ENCODE data around the gene ZC3H7B.

ZC3H7B gene

GRCh38 chr22:41332217-41332939 is 31.1 kb downstream of the ZC3H7B start:
- DNase-seq (ENCODE audit: low read depth), result no peak

GRCh38 chr22:41333806-41334205 is 32.5 kb downstream of the ZC3H7B start:
- DNase-seq (ENCODE audit: low read depth), result no peak

GRCh38 chr22:41334215-41334614 is 32.9 kb downstream of the ZC3H7B start:
- DNase-seq (ENCODE audit: low read depth), result no peak

- DNase-seq (ENCODE audit: low read depth), result no peak
These were observed 33.8 kb downstream of the ZC3H7B start for GRCh38 chr22:41334951-41335635.

- DNase-seq (ENCODE audit: low read depth), result no peak
These were observed 37.4 kb downstream of the ZC3H7B start for GRCh38 chr22:41338614-41339212.

- no peak for DNase-seq (ENCODE audit: low read depth)
These were observed 38.5 kb downstream of the ZC3H7B start for GRCh38 chr22:41339823-41340222.

DNA sequence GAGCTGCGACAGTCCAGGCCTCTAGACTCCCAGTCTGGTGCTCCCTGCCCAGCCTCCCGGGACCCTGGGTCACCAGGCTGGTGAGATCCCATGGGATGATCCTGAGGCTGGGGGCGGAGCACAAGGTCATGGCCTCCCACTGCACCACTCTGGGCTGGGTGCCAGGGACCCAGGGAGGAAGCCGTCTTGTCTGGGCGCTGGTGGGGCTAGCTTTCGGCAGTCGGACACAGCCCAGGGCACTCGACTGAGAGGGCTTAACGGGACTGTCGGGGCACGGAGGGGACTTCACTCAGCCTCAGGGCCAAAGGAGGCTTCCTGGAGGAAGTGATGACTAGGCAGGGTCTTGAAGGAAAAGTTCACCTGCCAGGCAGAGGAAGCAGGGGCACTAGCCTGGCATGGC is 39.0 kb downstream of the ZC3H7B start:
- DNase-seq (ENCODE audit: low read depth), result no peak

DNA sequence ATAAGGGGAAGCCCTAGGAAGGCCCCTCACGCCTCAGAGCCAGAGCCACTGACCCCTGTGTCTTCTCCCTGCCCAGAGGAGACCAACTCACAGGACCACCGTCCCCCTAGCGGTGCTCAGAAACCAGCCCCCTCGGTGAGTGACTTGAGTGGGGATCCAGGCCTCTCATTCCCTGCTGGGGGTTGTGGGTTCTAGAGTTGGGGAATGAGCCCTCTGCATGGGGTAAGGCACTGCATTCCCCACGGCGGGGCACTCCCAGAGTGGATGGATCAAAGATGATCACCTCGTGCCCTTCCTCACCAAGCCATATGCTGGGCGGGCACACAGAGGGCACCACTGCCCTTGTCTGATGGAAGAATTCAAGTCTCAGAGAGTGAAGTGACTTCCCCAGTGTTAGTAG is 39.7 kb downstream of the ZC3H7B start:
- DNase-seq (ENCODE audit: low read depth), result no peak

GRCh38 chr22:41341990-41342389 is 40.7 kb downstream of the ZC3H7B start:
- DNase-seq (ENCODE audit: low read depth), result no peak

DNA sequence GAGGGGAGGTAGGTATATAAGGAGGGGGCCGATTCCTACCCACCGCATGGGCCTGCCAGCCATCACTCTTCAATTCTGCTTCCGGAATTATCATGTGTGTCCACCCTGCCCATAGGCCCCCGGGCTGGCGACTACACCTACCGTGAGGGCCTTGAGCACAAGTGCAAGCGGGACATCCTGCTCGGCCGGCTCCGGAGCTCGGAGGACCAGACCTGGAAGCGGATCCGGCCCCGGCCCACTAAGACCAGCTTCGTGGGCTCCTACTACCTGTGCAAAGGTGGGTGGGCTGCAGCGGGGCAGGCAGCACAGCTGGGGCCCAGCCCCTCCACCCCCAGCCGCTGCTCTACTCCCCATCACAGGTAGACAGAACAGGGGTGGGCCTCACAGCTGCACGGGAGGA is 42.0 kb downstream of the ZC3H7B start:
- DNase-seq (ENCODE audit: low read depth), result no peak

DNA sequence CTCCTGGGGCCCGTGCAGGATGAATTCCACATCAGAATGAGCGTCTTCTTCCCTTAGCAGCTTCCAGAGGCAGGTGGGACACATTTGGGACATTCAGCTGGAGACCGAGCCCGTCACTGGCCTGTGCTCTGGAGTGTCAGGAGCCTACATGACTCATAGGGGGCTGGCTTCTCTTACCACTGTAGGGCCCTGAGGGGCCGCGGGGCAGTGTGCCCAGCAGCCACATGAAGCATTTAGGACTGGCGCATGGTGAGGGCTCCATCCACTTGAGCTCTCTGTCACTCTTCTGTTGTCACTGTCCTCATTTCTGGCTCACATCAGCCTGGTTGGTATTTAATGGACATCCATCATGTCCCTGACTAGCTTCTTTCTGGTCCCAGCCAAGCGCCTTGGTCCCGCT is 42.4 kb downstream of the ZC3H7B start:
- DNase-seq (ENCODE audit: low read depth), result no peak

DNA sequence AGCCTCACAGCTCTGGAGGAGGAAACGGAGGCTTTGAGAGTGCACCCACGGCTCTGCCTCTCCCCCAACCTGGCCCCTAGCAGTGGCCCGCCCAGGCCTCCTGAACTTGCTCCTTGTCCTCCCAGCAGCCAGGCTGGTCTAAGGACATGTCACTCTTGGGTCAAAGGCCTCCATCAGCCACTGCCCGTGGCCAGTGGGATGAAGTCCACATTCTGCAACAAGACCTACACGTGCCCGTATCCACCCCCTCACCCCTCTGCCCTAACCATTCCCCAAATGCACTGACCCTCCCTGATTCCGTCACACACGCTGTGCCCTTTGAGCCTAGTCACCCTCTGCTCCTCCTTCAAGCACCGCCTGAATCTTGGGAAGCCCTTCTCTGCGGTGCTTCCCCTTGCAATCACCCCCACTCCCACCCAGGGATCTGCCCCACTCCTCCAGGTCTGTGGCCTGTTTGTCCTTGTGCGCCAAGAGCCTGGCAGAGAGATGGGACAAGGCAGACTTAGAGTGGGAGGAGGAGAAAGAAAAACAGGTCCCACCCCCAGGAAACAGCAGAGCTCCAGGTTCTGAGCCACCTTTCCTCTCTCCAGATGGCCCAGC is 43.0 kb downstream of the ZC3H7B start:
- no peak for DNase-seq (ENCODE audit: low read depth)

GRCh38 chr22:41345807-41346335 is 44.5 kb downstream of the ZC3H7B start:
- no peak for DNase-seq (ENCODE audit: low read depth)

DNA sequence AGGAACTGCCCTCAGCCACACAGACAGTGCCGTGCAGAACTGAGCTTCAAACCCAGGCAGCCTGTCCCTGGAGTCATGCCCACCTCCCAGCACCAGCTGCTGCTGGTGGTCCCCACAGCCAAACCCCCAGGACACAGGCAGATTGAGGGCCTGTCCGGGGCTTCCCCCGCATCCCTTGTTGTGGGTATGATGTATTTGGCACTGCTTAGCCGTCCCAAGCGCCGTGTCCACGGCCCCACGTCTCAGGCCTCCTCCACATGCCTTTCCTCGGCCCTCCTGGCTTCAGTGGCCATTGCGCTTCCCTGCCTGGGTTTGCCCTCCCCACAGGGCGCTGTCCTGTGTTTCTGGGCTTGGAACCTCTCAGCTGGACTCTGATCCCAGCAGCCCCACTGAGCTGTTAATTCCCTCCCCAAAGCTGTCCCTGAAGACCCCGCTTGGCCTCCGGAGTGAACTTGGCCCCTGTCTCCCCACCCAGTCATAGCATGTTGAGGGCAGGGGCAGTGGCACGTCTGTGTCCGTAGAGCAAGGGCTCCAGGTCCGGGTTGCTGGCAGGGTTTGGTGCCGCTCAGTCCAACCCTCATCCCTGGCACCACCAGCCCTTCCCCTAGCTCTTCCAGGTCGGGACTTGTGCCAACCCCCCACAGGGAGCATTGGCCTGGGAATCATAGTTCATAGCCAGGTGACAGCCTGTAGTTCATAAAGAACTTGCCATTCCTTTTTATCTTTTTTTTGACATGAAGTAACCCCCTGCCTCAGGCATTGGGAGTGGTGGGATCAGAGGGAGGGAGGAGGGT is 45.9 kb downstream of the ZC3H7B start:
- DNase-seq (ENCODE audit: low read depth), result no peak

DNA sequence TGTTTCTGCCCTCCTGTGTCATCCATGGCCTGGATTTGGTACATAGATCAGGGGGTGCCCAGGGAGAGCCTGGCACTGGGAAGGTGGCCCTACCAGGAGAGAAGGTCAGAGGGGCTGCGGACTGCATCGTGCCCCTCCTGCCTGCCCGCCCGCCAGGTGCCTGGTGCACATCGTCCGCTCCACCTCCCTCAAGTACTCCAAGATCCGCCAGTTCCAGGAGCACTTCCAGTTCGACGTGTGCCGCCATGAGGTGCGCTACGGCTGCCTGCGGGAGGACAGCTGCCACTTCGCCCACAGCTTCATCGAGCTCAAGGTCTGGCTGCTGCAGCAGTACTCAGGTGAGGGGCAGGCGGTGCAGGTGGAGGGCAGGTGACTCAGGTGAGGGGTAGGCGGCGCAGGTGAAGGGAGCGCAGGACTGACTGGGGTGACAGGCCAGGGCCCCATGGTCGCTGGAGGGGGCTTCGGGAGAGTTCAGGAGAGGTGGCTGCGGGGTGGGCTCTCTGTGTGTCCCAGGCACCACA is 47.7 kb downstream of the ZC3H7B start:
- no peak for DNase-seq (ENCODE audit: low read depth)

DNA sequence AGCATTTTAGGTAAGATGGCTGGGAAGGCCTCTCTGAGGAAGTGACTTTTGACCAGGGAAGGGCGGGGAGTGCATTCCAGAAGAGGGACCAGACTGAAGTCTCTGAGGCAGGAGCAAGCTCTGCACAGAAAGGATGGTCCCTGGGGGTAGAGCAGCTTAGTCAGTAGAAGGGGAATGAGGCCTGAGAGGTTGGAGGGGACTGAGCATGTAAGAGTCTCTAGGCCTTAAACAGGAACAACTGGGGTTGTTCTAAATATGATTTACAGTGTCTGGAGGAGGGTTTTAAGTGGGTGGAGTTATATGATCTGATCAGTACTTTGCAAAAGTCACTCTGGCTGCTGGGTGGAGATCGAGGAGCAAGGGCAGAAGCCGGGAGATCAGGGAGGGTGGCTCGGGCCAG is 48.8 kb downstream of the ZC3H7B start:
- DNase-seq (ENCODE audit: low read depth), result no peak

GRCh38 chr22:41351011-41351410 is 49.7 kb downstream of the ZC3H7B start:
- no peak for DNase-seq (ENCODE audit: low read depth)

DNA sequence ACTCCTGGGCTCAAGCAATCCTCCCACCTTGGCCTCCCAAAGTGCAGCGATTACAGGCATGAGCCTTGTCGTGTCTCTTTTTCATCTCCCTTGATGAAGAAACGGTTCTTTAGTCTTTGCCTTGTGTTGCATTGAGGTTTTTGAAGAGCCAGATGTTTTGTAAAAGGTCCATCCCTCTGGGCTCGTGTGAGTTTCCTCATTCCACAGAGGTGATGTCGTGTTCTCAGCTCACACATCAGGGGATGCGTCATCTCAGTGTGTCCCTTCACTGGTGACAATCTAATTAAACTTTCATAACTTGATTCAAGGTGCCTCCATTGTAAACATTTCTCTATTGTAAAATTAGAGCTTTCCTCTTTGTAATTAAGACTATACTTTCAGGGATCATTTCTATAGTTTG is 50.7 kb downstream of the ZC3H7B start:
- no peak for DNase-seq (ENCODE audit: low read depth)

GRCh38 chr22:41353862-41354575 is 52.7 kb downstream of the ZC3H7B start:
- no peak for DNase-seq (ENCODE audit: low read depth)

DNA sequence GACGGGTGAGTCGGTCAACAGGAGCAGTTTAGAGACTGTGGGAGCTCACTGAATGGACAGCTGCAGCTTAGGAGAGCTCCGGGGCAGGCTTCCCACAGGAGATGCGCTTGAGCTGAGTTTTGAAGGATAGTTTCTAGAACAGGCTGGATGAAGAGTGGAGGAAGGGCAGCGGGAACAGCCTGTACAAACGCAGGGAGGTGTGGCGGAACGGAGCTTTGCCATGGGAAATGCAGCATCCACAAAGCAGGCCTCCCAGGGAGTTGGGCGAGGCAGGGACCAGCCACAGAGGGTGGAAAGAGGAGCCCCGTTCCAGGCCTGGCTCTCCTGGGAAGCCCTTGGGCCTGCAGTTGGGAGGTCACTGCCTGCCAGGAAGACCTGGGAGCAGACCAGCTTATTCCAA is 53.7 kb downstream of the ZC3H7B start:
- DNase-seq (ENCODE audit: low read depth), result no peak

GRCh38 chr22:41355895-41356294 is 54.6 kb downstream of the ZC3H7B start:
- DNase-seq (ENCODE audit: low read depth), result no peak
